Neural progenitor cell (in vitro differentiated cells): ENCODE data around the gene TMEM14C. TPM values are rescaled to one million over a fixed set of nuclear protein-coding genes. Genes with fewer than 3 reads are reported as not detected.

Experiments
- DNase-seq: peaks from one replicate; pipeline ENCODE4 v3.0.0-alpha.2; 2016; ENCODE audit warnings: low spot score
- H2AFZ ChIP-seq: fragments of 200-600 bp; sonication (generic); replicated peaks from 2 replicates; pipeline ENCODE4 v1.6.1; 2016; ENCODE audit warnings: antibody characterized with exemption
- H3F3A ChIP-seq: fragments of 200-600 bp; sonication (generic); 2 replicates; pipeline ENCODE4 v1.6.1; 2016; ENCODE audit warnings: antibody characterized with exemption, low read depth
- H3K27ac ChIP-seq: fragments of 200-600 bp; sonication (generic); 2 replicates; pipeline ENCODE4 v1.5.1; 2016; ENCODE audit warnings: mild to moderate bottlenecking
- H3K27me3 ChIP-seq: fragments of 200-600 bp; sonication (generic); 2 replicates; pipeline ENCODE4 v1.6.1; 2016; ENCODE audit warnings: mild to moderate bottlenecking, moderate library complexity
- H3K36me3 ChIP-seq: fragments of 200-600 bp; sonication (generic); 2 replicates; pipeline ENCODE4 v1.5.1; 2016
- H3K4me1 ChIP-seq: fragments of 200-600 bp; sonication (generic); 2 replicates; pipeline ENCODE4 v1.6.1; 2016; ENCODE audit warnings: mixed run types
- H3K4me2 ChIP-seq: fragments of 200-600 bp; sonication (generic); 2 replicates; pipeline ENCODE4 v1.6.1; 2016
- H3K4me3 ChIP-seq: fragments of 200-600 bp; sonication (generic); 2 replicates; pipeline ENCODE4 v1.5.1; 2016
- H3K79me2 ChIP-seq: fragments of 200-600 bp; sonication (generic); 2 replicates; pipeline ENCODE4 v1.6.1; 2016; ENCODE audit warnings: low read depth
- H3K9ac ChIP-seq: fragments of 200-600 bp; sonication (generic); 2 replicates; pipeline ENCODE4 v1.6.1; 2016
- H3K9me3 ChIP-seq: fragments of 200-600 bp; sonication (generic); 2 replicates; pipeline ENCODE4 v1.5.1; 2016; ENCODE audit warnings: low read depth
- H4K20me1 ChIP-seq: fragments of 200-600 bp; sonication (generic); 2 replicates; pipeline ENCODE4 v1.6.1; 2016; ENCODE audit warnings: low read depth
- H3K27ac Mint-ChIP-seq: 3 replicates; pipeline ENCODE4 v1.8.0; 2021; ENCODE audit warnings: mixed read lengths
- H3K27me3 Mint-ChIP-seq: 2 replicates; pipeline ENCODE4 v1.8.0; 2022; ENCODE audit warnings: low read depth, mild to moderate bottlenecking, inconsistent platforms, moderate library complexity, mixed read lengths; ENCODE audit not compliant: insufficient read depth
- H3K36me3 Mint-ChIP-seq: 3 replicates; pipeline ENCODE4 v1.8.0; 2021; ENCODE audit warnings: mixed read lengths
- H3K4me1 Mint-ChIP-seq: 3 replicates; pipeline ENCODE4 v1.8.0; 2021; ENCODE audit warnings: mixed read lengths
- H3K4me3 Mint-ChIP-seq: 3 replicates; pipeline ENCODE4 v1.8.0; 2021; ENCODE audit warnings: mild to moderate bottlenecking, moderate library complexity, mixed read lengths
- H3K9me3 Mint-ChIP-seq: 3 replicates; pipeline ENCODE4 v1.8.0; 2020; ENCODE audit warnings: mixed read lengths
- EZH2 ChIP-seq: fragments of 200-600 bp; sonication (generic); IDR thresholded peaks from 2 replicates; pipeline ENCODE4 v1.6.1; 2017; ENCODE audit warnings: antibody characterized with exemption, mild to moderate bottlenecking, moderate library complexity
- EZH2phosphoT487 ChIP-seq: fragments of 200-600 bp; sonication (generic); IDR thresholded peaks from 2 replicates; pipeline ENCODE4 v1.6.1; 2017; ENCODE audit warnings: antibody characterized with exemption
- total RNA-seq: library from RNA; depleted of rRNA; stranded (reverse); fragments of >200 nt; gene quantifications from 2 replicates; pipeline ENCODE4 v1.2.3, GENCODE V29; 2015; ENCODE audit warnings: low replicate concordance
- TF ChIP-seq, protein P1 (sequence below): fragments of 200-600 bp; sonication (generic); IDR thresholded peaks from 2 replicates; pipeline ENCODE4 v1.5.1; 2017; ENCODE audit warnings: antibody characterized with exemption, mild to moderate bottlenecking

Gene TMEM14C
- total RNA-seq, 1 donor from 2014 or later = 315 TPM

DNA sequence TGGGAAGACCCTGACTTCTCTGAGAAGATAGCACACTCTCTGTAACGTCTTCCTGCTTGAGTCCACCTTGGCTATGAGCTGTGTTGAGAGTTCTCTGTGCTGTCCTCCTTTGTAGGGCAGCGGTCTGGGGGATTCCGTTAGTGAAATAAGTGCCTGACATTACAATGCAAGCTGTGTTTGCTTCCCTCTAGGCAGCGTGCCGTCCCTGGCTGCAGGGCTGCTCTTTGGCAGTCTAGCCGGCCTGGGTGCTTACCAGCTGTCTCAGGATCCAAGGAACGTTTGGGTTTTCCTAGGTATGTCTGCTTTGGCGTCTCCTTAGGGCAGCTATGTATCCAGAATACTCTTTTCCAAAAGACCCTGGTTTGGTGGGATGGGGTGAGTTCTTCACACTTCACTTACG lies 2.8 kb downstream of the TMEM14C start:
- Histone ChIP-seq H2AFZ (no peak overlapping the region), H3K79me2 (peaks cover 37% of the 10 kb centered on the region), H3K4me3 (no peak overlapping the region), H4K20me1 (peaks cover 6% of the 10 kb centered on the region), H3K27ac (peak overlapping the region; percentile 49), H3F3A (peaks cover 19% of the 10 kb centered on the region), H3K9ac (no peak overlapping the region), H3K27me3 (no peaks in the 10 kb centered on the region), H3K4me1 (peaks cover 14% of the 10 kb centered on the region), H3K4me2 (peak overlapping the region; percentile 83), H3K36me3 (no peaks in the 10 kb centered on the region), H3K9me3 (no peaks in the 10 kb centered on the region)
- TF ChIP-seq, protein P1, sequence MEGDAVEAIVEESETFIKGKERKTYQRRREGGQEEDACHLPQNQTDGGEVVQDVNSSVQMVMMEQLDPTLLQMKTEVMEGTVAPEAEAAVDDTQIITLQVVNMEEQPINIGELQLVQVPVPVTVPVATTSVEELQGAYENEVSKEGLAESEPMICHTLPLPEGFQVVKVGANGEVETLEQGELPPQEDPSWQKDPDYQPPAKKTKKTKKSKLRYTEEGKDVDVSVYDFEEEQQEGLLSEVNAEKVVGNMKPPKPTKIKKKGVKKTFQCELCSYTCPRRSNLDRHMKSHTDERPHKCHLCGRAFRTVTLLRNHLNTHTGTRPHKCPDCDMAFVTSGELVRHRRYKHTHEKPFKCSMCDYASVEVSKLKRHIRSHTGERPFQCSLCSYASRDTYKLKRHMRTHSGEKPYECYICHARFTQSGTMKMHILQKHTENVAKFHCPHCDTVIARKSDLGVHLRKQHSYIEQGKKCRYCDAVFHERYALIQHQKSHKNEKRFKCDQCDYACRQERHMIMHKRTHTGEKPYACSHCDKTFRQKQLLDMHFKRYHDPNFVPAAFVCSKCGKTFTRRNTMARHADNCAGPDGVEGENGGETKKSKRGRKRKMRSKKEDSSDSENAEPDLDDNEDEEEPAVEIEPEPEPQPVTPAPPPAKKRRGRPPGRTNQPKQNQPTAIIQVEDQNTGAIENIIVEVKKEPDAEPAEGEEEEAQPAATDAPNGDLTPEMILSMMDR = no peak
- TF ChIP-seq EZH2 (no peak), EZH2phosphoT487 (no peak)
- Mint-ChIP-seq H3K4me1 (peaks cover 34% of the 10 kb centered on the region), H3K4me3 (peak overlapping the region; percentile 68), H3K27ac (peak overlapping the region; percentile 27), H3K36me3 (peaks cover 27% of the 10 kb centered on the region), H3K9me3 (no peaks in the 10 kb centered on the region), H3K27me3 (no peaks in the 10 kb centered on the region)
- DNase-seq = no peak

DNA sequence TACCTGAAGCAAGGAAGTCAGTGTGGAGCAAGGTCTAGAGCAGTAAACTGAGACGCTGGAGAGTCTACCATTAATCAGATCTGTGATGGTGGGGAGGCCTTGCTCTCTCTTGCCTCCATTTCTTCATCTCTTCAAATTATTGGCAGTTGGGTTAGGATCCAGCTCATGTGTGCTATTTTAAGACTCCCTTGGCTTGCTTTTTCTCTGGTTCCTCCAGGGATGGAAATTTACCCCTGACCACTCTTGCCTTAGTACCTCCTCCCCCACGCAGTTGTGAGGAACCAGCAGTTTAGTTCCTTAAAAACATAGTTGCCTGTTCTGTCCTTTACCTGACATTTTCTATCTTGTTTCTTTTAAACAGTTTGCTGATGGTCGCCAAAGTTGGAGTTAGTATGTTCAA lies 7.4 kb downstream of the TMEM14C start:
- no peak overlapping the region for H2AFZ ChIP-seq
- no peaks in the 10 kb centered on the region for H3K36me3 ChIP-seq
- no peaks in the 10 kb centered on the region for H3K9me3 ChIP-seq
- no peak overlapping the region for H3K27ac ChIP-seq
- no peaks in the 10 kb centered on the region for H3K27me3 ChIP-seq
- H3K4me2 ChIP-seq = no peak overlapping the region
- Mint-ChIP-seq H3K27me3 (no peaks in the 10 kb centered on the region), H3K9me3 (no peaks in the 10 kb centered on the region), H3K4me1 (peaks cover 4% of the 10 kb centered on the region), H3K27ac (no peak overlapping the region), H3K4me3 (no peak overlapping the region), H3K36me3 (peaks cover 38% of the 10 kb centered on the region)
- TF ChIP-seq, protein P1 = no peak
- TF ChIP-seq EZH2phosphoT487 (no peak), EZH2 (no peak)
- peaks cover 14% of the 10 kb centered on the region for H3K79me2 ChIP-seq
- no peaks in the 10 kb centered on the region for H3K4me1 ChIP-seq
- H4K20me1 ChIP-seq = no peaks in the 10 kb centered on the region
- no peak overlapping the region for H3K4me3 ChIP-seq
- DNase-seq = no peak
- H3K9ac ChIP-seq = no peak overlapping the region
- peaks cover 8% of the 10 kb centered on the region for H3F3A ChIP-seq

DNA sequence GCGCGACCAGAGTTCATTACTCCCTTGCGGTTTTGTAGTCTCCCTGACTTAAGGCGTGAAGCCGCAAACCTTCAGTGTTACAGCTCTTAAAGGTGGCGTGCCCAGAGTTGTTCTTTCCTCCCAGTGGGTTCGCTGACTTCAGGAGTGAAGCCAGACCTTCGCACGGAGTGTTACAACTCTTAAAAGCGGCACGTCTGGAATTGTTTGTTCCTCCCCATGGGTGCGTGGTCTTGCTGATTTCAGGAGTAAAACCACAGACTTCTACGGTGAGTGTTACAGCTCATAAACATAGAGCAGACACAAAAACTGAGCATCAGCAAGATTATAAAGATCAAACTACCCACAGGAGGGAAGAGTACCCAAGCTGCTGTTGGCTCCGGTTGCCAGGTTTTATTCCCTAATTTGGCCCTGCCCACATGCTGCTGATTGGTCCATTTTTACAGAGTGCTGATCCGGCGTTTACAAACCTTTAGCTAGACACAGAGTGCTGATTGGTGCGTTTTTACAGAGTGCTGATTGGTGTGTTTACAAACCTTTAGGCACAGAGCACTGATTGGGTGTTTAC lies 10.4 kb downstream of the TMEM14C start:
- Mint-ChIP-seq H3K27me3 (no peaks in the 10 kb centered on the region), H3K27ac (no peak overlapping the region), H3K4me1 (no peaks in the 10 kb centered on the region), H3K36me3 (peaks cover 24% of the 10 kb centered on the region), H3K4me3 (no peak overlapping the region), H3K9me3 (no peaks in the 10 kb centered on the region)
- TF ChIP-seq, protein P1 = no peak
- TF ChIP-seq EZH2phosphoT487 (no peak), EZH2 (no peak)
- no peak overlapping the region for H3K4me3 ChIP-seq
- H3K27ac ChIP-seq = peak overlapping the region; percentile 37
- no peak overlapping the region for H3K9ac ChIP-seq
- no peaks in the 10 kb centered on the region for H3K36me3 ChIP-seq
- H3K27me3 ChIP-seq = no peaks in the 10 kb centered on the region
- H3K4me1 ChIP-seq = no peaks in the 10 kb centered on the region
- no peaks in the 10 kb centered on the region for H4K20me1 ChIP-seq
- H2AFZ ChIP-seq = no peak overlapping the region
- peaks cover 8% of the 10 kb centered on the region for H3F3A ChIP-seq
- H3K4me2 ChIP-seq = no peak overlapping the region
- H3K79me2 ChIP-seq = no peaks in the 10 kb centered on the region
- DNase-seq = no peak
- H3K9me3 ChIP-seq = no peaks in the 10 kb centered on the region
